GM18505 (cell line): ENCODE measurements around the gene CCNA1.

Experiments
- ATAC-seq: cut with Tn5 transposase; IDR thresholded peaks from one replicate; pipeline ENCODE4 v1.9.1; 2021; ENCODE audit not compliant: unreplicated experiment
- POLR2A ChIP-seq: IDR thresholded peaks from 4 replicates; pipeline ENCODE4 v1.6.1; 2011; ENCODE audit warnings: borderline replicate concordance; ENCODE audit not compliant: insufficient read depth, insufficient read length; ENCODE audit errors: extremely low read depth

CCNA1 gene

DNA sequence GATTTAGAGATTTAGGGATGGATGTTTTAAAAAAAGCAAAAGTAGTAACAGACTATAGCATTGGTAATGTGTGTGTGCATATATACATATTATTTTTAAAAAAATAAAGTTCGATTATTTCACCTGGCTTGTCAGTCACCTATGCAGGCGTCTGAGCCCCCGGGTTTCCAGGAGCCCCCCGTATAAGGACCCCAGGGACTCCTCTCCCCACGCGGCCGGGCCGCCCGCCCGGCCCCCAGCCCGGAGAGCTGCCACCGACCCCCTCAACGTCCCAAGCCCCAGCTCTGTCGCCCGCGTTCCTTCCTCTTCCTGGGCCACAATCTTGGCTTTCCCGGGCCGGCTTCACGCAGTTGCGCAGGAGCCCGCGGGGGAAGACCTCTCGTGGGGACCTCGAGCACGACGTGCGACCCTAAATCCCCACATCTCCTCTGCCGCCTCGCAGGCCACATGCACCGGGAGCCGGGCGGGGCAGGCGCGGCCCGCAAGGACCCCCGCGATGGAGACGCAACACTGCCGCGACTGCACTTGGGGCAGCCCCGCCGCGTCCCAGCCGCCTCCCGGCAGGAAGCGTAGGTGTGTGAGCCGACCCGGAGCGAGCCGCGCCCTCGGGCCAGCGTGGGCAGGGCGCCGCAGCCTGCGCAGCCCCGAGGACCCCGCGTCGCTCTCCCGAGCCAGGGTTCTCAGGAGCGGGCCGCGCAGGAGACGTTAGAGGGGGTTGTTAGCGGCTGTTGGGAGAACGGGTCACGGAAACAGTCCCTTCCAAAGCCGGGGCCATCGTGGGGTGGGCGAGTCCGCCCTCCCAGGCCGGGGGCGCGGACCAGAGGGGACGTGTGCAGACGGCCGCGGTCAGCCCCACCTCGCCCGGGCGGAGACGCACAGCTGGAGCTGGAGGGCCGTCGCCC lies 840 bp upstream of the CCNA1 start:
- no peak for TF ChIP-seq POLR2A
- peak; percentile 36 for ATAC-seq

DNA sequence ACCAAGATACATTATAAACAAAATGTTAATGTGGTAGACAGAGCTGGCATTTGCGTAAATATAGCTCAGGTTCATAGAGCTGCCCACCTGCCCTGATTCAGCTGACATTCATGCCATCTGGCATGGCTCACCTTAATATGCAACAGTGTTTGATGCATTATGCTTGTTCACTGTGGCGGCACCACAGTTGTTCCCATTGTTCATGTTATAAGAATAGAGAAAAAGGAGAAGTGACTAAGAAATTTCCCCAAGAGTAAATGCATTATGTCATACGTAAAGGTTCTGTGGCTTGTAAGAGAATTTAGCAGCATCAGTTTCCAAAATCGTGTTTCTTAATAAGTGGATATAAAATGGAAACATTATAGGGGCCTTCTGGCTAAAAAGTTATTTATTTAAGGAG lies 4.5 kb downstream of the CCNA1 start:
- TF ChIP-seq POLR2A = no peak

DNA sequence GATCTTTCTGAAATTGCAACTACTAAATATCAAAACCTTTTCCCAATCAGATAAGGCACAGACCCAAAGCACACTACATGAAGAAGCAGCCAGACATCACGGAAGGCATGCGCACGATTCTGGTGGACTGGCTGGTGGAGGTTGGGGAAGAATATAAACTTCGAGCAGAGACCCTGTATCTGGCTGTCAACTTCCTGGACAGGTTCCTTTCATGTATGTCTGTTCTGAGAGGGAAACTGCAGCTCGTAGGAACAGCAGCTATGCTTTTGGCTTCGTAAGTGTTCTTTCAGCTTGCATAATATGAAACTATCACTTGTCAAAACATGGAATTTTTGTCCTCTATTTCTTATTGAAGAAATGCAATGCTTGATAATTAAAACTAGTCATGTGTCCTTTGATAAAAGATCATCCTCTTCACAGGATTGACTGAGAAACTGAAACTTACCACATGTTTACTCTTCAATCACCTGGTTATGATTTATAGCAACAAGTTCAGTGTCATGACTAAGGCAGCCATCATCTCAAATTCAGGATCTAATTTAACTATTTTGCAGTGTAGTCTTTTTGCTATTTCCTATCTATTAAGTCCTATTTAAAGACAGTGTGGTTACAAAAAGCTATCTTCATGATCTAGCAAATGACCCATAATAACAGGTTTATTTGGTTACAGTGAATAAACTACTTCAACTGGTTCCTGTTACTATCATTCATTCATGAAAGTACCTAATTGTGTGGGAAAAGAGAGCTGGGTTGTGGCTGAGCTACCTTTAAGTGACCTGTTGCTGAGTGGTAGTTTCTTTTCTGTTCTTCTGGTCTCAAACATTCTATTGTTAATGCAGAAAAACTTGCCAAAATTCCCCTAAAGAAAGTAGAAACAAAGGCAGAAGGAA lies 6.5 kb downstream of the CCNA1 start:
- no peak for TF ChIP-seq POLR2A

More for the DNA sequence above, 4.5 kb downstream of the CCNA1 start:
- ATAC-seq = no peak

DNA sequence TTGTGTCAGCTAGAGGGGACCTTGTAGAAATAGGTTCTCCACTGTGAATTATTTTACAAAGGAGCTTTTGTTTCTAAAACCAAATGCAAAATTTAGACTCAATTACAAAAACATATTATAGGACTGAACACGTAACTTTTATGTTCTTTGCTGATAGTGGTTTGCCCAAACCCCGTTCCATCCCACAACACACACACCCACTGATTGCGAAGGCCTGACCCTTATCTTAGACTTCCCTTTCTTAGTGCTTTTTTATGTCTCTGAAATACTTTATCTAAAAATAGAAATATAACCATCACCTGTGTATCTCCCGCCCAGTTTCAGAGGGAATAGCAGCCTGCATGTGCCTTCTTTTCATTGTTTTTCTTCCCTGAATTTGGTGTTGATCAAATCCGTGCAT lies 13.0 kb downstream of the CCNA1 start:
- ATAC-seq = no peak
- no peak for TF ChIP-seq POLR2A

More for the DNA sequence above, 6.5 kb downstream of the CCNA1 start:
- ATAC-seq = no peak

DNA sequence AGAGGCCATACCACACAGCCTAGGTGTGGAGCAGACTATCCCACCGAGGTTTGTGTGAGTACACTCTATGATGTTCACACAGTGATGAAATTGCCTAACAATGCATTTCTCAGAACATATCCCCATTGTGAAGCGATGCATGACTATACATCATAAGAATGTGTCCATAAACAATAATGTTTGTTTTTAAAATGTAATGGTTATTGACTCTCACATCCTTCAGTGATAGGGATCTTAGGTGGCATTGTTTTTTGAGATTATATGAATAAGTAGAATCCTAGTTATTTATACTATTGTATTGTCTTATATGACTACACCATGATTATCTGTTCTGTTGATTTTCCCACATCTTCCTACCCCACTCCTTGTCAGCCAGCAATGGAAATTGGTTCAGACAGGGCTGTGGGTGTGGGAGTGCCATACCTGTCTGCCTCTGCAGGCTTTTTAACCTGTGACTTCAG lies 13.6 kb downstream of the CCNA1 start:
- TF ChIP-seq POLR2A = no peak

DNA sequence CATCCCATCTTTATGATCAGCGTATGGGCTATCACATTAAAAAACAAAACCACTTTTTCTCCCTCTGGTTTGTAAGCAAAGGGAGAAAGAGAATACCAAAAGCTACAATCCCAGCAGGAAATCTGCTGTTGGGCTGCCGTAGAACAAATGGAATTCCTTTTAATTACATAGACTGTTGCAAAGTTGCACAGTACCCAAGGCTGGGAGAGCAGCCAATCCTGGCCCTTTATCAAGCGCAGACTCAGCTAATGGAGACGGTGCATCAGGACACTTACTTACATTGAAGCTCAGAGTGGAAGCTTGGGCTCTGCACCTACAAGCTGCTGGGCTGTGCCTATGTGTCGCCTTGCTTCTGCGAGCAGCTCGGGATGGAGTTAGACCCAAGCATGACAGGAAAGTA lies 15.2 kb downstream of the CCNA1 start:
- no peak for TF ChIP-seq POLR2A
- no peak for ATAC-seq

More for the DNA sequence above, 13.6 kb downstream of the CCNA1 start:
- ATAC-seq = no peak

DNA sequence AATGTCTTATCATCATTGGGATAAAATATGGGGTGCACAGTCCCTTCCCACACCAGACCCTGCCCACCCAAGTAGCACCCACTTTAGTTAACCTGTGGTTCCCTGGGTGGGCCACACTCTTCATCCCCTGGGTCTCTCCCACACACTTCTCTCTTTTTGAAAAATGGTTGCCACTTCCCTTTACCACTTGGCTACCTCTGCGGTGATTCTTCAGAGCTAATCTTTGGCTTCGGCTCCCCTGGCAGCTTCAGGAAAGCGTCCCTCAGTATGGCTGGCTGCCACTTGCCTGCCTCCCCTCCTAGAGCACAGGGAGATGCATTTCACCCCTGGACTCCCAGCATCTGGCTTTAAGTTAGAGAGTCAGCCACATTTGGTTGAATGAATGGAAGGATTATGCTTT lies 18.2 kb downstream of the CCNA1 start:
- TF ChIP-seq POLR2A = no peak
- no peak for ATAC-seq

DNA sequence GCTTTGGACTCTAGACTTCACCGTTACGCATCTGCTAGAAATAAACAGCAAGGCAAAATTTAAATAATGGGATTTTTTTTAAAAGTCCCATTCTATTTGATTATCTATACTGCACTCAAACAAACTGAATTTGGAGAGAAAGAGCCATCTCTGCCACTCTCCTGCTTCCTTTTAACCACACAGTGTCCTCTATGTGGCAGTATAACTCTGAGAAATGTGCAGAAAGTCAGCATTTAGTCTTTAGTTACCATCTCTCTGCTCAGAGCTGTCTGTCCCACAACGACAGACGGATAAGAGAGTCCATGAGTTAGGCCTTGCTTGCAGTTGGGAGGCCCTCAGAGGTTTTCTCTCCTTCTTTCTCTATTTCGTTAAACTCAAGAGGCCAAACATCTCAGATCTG lies 21.2 kb downstream of the CCNA1 start:
- no peak for ATAC-seq
- no peak for TF ChIP-seq POLR2A

DNA sequence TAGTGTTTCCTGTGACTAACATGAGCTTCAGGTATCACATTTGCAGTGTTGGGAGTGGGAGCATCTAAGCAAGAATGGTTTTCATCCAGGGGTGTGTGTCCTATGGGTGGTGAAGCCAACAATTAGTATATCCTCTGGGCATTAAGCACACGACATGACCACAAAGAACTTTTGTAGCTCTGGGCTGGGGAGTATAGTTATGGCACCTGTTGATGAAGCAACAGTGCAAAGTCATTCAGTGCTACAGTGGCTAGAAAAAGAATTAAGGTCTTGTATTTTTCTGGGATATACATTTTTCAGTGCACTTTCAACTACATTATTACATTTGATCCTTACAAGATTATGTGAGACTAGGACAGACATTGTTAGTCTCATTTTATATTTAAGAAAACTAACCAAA lies 21.8 kb downstream of the CCNA1 start:
- ATAC-seq = no peak
- TF ChIP-seq POLR2A = no peak

DNA sequence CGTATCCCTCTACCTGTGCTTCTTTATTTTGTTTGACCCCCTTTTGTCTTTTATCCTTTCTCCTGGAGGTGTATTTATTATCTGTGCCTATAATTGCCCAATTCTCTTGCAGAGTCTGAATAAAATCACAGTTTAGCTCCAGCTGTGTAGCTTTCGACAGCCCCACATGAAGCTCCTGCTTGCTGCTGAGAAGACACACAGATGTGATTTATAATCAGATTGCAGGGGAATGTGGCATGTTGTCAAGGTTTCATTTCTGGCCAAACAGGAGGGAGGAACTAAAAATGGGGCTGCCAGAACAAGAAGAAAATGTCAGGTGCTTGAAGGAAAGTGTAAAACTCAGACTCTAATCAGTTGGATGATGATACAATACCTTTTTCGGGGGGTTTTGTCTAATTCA lies 22.7 kb downstream of the CCNA1 start:
- TF ChIP-seq POLR2A = no peak
- no peak for ATAC-seq

DNA sequence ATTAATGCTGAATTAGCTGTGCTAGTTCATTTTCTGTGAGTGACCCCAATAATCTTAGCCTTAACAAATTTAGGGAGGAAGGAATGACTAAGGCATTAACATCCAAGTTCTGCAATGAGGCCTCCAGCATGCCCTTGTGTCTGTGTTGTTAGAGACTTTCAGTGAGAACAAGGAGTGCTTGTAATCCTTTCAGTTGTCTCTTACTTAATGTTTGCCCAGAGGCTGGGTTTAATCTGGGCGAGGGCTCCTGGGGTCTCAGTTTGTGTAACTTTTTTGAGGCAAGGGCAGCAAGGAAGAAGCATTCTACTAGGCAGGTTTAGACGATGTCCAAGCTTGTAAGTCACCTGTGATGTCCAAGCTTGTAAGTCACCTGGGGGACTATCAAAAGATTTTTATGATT lies 24.3 kb downstream of the CCNA1 start:
- no peak for ATAC-seq
- TF ChIP-seq POLR2A = no peak

DNA sequence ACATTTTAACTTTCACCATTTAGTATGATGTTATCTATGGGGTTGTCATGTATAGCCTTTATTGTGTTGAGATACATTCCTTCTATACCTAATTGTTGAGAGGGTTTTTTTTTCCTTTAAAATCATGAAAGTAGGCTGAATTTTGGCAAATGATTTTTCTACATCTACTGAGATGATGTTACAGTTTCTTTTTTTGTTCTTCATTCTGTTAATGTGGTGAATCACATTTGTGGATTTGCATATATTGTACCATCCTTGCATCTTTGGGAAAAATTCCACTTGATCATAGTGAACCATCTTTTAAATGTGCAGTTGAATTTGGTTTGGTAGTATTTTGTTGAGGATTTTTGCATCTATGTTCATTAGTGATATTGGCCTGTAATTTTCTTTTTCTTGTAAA lies 29.2 kb downstream of the CCNA1 start:
- no peak for TF ChIP-seq POLR2A
- no peak for ATAC-seq

DNA sequence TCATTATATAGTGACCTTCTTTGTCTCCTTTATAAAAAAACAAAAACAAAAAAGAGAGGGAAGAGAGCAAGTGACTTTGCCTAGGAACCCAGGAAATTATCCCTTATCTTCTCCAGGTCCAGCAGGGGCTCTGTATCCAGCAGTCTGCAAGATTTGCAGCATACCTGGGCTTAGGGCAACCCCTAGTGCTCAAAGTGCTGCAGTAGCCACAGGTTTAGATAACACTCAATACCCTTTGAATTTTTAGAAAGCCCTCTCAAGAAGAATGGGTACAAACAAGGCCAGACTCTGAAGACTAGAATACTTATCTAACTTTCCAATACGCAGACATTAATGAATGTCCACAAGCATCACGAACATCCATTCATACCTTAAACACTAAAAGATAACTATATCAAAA lies 43.2 kb downstream of the CCNA1 start:
- no peak for ATAC-seq
- TF ChIP-seq POLR2A = no peak

DNA sequence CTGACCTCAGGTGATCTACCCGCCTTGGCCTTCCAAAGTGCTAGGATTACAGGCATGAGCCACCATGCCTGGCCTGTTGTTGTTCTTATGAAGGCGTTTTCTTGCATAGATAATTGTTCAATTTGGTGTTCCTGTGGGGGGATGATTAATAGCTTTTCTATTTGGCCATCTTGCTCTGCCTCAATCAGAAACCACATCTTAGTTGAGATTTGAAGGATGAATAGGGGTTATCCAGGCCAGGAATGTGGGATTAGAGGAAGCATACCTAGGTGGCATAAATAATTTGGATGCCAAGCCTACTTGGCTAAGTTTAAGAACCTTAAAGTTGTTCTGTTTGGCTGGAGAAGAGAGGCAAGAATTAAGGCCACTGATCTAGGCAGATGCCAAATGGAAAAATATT lies 44.4 kb downstream of the CCNA1 start:
- no peak for TF ChIP-seq POLR2A
- ATAC-seq = no peak

DNA sequence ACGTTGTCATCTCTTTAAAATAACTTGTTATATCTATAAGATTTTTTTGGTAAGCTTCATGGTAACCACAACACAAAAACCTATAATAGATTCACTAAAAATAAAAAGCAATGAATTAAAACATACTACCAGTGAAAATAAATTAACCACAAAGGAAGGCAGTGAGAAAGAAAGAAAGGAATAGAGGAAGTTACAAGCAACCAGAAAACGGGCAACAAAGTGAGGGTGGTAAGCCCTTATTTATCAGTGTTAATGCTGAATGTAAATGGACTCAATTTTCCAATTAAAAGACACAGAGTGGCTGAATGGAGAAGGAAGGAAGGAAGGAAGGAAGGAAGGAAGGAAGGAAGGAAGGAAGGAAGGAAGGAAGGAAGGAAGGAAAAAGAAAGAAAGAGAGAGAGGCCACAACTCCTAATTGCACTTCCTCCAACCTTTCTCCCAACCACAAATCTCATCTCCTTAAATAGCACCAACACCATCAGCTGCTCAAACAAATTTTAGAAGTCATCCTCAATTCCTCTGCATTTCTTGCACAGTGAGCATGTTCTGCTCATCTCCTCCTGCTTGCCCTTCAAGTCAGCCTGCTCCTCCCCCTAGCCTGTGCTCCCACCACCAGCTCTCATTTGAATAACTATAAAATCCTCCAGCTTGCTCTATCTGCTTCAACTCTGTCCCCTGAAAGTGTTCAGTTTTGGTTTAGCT lies 48.6 kb downstream of the CCNA1 start:
- ATAC-seq = no peak
- no peak for TF ChIP-seq POLR2A
